ENCODE data around the gene CDC45.

CDC45 gene

GRCh38 chr22:19567157-19568009 is 87.7 kb downstream of the CDC45 start:
- DNase-seq, result no peak

DNA sequence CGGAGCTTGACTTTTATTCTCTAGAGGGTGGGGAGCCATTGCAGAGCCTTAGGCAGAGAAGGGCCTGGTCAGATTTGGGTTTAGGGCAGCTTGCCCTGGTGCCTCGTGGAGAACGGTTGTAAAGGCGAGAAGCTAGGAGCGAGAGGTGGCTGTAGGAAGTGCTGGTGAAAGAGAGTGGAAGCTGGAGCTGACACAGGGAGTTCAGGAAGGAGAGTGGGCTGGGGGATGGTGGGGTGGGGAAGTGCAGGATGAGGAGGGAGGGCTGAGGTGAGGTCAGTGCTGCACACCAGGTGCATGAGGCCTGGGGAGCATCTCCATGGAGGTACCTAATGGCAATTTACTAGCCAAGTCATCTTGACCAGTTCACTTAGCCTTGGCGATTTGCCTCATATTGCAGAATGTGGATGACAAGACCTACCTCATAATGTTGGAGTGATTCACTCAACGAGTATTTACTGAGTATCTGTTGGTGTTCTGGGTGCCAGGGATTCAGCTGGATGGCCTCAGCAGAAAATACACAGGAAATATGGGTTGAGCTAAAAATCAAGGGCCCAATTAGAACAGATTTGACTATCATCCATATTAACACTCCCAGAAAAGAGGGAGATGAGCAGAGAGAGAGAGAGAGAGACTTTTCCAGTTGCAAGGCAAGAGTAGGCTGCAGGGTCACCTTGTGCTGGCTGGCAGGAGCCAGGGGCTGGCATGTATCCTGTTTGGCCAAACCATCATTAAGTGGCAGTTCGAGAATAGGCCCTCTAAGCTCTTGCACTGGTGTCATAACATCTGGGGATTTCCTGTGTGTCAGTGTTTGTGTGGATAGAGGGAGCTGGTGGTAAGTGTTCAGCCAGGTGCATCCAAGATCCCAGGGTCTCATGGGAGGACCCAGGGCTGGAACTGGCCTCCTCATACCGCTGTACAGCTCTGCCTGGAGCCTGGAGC is 88.9 kb downstream of the CDC45 start:
- DNase-seq, result no peak

- no peak for DNase-seq
Measured at GRCh38 chr22:19569276-19569640, 89.5 kb downstream of the CDC45 start.

DNA sequence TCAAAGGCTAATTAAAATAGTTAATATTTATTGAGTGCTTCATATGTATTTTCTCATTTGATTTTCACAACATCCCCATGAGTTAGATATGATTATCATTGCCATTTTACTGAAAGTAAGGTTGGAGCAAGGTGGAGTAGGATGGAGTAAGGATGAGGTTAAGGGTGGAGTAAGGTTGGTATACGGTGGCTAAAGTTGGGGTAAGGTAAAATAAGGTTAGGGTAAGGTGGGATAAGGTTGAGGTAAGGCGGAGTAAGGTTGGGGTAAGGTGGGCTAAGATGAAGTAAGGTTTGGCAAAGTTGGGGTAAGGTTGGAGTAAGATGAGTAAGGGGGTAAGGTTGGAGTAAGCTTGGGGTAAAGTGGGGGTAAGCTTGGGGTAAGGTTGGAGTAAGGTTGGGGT is 90.3 kb downstream of the CDC45 start:
- no peak for DNase-seq
